ENCODE measurements around the gene PLP1. TPM values are rescaled to one million over a fixed set of nuclear protein-coding genes. Genes with fewer than 3 reads are reported as not detected.

PLP1 gene, protein sequence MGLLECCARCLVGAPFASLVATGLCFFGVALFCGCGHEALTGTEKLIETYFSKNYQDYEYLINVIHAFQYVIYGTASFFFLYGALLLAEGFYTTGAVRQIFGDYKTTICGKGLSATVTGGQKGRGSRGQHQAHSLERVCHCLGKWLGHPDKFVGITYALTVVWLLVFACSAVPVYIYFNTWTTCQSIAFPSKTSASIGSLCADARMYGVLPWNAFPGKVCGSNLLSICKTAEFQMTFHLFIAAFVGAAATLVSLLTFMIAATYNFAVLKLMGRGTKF
- 0.59 TPM for total RNA-seq
- long read RNA-seq, partial matches to known transcripts = 0 of 2 reads
- long read RNA-seq, other reads (novel, unspliced or antisense) = 1 of 2 reads

DNA sequence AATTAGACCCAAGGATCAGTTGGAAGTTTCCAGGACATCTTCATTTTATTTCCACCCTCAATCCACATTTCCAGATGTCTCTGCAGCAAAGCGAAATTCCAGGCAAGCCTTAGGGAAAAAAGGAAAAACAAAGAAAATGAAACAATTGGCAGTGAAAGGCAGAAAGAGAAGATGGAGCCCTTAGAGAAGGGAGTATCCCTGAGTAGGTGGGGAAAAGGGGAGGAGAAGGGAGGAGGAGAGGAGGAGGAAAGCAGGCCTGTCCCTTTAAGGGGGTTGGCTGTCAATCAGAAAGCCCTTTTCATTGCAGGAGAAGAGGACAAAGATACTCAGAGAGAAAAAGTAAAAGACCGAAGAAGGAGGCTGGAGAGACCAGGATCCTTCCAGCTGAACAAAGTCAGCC lies at the start of gene PLP1:
Gene PLP1, plus strand, starts transcription at position 295 of the 400 bp plus-strand sequence. CDS start 156 bp downstream, outside the sequence.
- Histone ChIP-seq H3K4me3 (no peak within 1 kb of the TSS), H3K4me1 (no peaks in the 10 kb centered on the region), H3K27ac (no peak within 1 kb of the TSS), H3K9me3 (no peaks in the 10 kb centered on the region), H3K27me3 (ENCODE audit: low read depth) (no peaks in the 10 kb centered on the region), H3K36me3 (no peaks in the 10 kb centered on the region)
- intact Hi-C loops (cut with DNase I) = no loop called here
- DNase-seq (no peak), ATAC-seq (no peak)
- TF ChIP-seq CTCF (IDR thresholded peaks at IDR 0.05) = no peak

DNA sequence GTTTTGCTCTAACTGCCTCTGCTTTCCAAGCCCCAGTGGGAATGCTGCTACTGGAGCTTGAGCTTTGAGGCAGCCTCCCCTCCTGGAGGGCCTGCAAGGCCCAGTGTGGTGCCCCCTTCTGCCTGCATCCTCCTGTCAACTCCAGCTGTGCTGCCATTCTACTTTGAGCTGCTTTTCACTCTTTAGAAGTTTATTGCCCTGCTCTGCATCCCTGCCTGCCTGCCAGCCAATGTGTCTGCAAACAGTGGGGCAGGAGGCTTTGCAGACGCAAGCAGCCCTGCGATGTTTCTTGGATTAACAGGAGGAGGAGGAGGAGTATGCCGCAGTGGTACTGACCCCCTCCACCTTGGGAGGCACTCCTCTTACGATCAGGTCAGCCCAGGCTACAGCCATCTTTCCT lies 49.5 kb upstream of the PLP1 start:
- no peak for ATAC-seq
- intact Hi-C loops (cut with DNase I) = no loop called here
- DNase-seq = no peak
- H3K4me3 ChIP-seq = no peak overlapping the region
- TF ChIP-seq CTCF (IDR thresholded peaks at IDR 0.05) = no peak
- H3K27me3 ChIP-seq (ENCODE audit: low read depth) = no peaks in the 10 kb centered on the region
- H3K36me3 ChIP-seq = no peaks in the 10 kb centered on the region
- no peak overlapping the region for H3K27ac ChIP-seq
- no peaks in the 10 kb centered on the region for H3K9me3 ChIP-seq
- no peaks in the 10 kb centered on the region for H3K4me1 ChIP-seq

DNA sequence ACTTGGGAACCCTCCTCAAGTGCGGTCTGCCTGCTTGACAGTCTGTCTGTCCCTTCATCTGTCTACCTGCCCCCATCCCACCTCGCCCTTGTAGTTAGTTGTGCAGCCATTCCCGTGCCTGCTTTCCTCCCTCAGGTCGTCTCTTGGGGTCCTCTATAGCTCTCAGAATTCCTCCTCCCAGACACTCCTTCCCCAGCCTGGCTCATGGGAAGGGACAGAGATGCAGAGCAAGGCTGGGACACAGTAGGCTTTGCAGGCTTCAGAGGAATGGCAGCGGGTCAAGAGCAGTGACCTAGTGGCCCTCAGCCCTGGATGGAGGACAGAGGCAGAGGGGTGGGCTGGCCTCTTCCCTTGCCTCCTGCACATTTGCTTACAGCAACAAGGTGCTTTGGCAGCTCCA lies 47.6 kb upstream of the PLP1 start:
- DNase-seq (no peak), ATAC-seq (no peak)
- TF ChIP-seq CTCF (IDR thresholded peaks at IDR 0.05) = no peak
- intact Hi-C loops (cut with DNase I) = no loop called here
- no peak overlapping the region for H3K27ac ChIP-seq
- H3K9me3 ChIP-seq = no peaks in the 10 kb centered on the region
- no peak overlapping the region for H3K4me3 ChIP-seq
- H3K4me1 ChIP-seq = no peaks in the 10 kb centered on the region
- H3K27me3 ChIP-seq (ENCODE audit: low read depth) = no peaks in the 10 kb centered on the region
- no peaks in the 10 kb centered on the region for H3K36me3 ChIP-seq

DNA sequence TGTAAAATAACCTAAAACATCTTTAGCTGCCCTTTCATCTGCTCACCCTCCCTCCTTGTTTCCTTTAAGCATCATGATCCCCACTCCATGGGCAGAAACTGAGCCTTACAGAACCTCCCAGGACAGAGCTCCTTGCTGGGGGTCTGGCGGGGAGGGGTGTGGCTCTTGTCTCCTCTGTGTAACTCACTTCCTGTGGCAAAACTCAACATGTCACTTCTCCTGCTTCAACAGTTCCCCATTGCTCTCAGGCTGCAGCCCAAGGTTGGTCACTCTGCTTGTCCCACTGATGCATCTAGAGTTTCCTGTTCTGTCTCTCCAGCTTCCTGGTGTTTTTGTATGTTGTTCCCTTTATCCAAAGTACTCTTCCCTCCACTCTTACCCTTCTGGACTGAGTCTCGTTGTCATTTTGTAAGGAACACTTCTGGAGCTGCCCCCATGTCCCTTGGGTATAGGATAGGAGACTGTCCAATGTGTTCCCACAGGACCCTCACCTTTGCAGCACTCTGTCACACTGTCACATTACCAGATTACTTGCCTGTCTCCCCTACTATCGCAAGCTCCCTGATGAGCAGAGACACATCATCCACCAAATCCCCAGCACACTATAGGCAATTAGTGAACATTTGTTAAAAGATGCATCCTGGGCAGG lies 46.4 kb upstream of the PLP1 start:
- DNase-seq (no peak), ATAC-seq (no peak)
- H3K27ac ChIP-seq = no peak overlapping the region
- intact Hi-C loops (cut with DNase I) = no loop called here
- H3K9me3 ChIP-seq = no peaks in the 10 kb centered on the region
- H3K4me1 ChIP-seq = no peaks in the 10 kb centered on the region
- H3K27me3 ChIP-seq (ENCODE audit: low read depth) = no peaks in the 10 kb centered on the region
- H3K4me3 ChIP-seq = no peak overlapping the region
- H3K36me3 ChIP-seq = no peaks in the 10 kb centered on the region
- no peak for TF ChIP-seq CTCF (IDR thresholded peaks at IDR 0.05)

DNA sequence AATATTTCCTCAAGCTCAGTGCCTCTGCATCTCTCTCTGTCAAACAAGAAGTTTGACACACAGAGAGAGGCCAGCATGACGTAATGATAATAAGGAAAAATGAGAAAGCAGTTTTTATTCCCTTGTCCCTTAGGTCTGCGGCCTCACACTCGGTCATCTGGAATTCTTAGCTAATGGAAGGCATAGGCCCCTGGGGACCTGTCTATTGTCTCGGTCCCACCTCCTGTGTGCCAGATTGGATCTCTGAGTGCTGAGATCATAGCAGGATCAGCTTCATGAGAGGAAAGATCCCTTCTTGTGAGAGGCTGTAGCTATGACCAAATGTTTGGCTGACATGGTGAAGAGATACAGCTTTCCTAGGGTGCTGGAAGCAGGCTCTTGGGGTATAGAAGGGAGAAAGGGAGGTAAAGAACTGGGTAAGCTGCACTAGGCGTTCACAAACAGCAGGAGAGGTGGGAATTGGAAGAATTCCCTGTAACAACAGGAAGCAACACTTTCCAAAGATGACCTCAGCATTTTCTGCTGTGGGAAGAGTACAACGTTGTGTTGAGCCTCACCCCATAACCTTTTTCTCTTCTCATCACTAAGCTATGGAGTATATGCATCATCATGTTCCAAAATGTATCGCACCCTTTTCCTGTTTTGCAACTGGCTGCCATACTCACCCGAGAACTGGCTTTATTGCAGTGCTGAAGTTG lies 45.7 kb upstream of the PLP1 start:
- H3K36me3 ChIP-seq = no peaks in the 10 kb centered on the region
- H3K4me3 ChIP-seq = no peak overlapping the region
- no peaks in the 10 kb centered on the region for H3K4me1 ChIP-seq
- no peak for TF ChIP-seq CTCF (IDR thresholded peaks at IDR 0.05)
- intact Hi-C loops (cut with DNase I) = no loop called here
- no peak for ATAC-seq
- no peak for DNase-seq
- H3K9me3 ChIP-seq = no peaks in the 10 kb centered on the region
- H3K27me3 ChIP-seq (ENCODE audit: low read depth) = no peaks in the 10 kb centered on the region
- H3K27ac ChIP-seq = no peak overlapping the region
